ENCODE results near the gene PITPNB. TPM values are rescaled to one million over a fixed set of nuclear protein-coding genes. Genes with fewer than 3 reads are reported as not detected.

The PITPNB gene
- total RNA-seq, 2 donors from 2014 or later, result 105 to 123 TPM

- Mint-ChIP-seq H3K36me3 (peaks cover 6% of the 10 kb centered on the region), H3K4me1 (ENCODE audit: low read depth in 2 of 2) (peaks cover 8 to 14% of the 10 kb centered on the region in 2 donors), H3K4me3 (no peak overlapping the region), H3K9me3 (no peaks in the 10 kb centered on the region), H3K27ac (no peak overlapping the region), H3K27me3 (no peaks in the 10 kb centered on the region)
- no peak for DNase-seq (ENCODE audit: low spot score)
- no peak for ATAC-seq
Observed at GRCh38 chr22:27881421-27881820, 37.6 kb downstream of the PITPNB start.

DNA sequence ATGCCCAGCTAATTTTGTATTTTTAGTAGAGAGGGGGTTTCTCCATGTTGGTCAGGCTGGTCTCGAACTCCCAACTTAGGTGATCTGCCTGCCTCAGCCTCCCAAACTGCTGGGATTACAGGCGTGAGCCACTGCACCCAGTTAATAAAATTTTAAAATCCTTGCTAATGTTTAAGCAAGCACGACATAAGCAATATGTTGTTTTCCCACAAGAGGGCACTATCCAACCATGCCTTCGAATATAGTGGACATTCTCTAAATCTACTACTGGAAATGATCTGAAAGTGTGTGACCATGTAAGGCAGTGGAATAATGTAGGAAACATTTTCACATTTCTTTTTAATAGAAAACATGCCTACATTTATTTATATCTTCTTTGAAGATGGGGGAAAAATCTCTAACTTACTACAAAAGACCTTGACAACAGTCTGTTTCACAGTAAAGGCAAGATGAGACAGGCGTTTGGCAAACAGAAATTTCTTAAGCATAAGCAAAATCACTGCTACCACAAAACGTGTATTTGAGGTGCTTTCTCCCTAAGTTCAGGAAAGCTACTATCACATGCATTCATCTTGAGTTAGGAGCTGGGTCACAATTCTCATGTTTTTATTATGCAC is 38.2 kb downstream of the PITPNB start:
- Mint-ChIP-seq H3K9me3 (no peaks in the 10 kb centered on the region), H3K36me3 (peaks cover 6% of the 10 kb centered on the region), H3K27me3 (no peaks in the 10 kb centered on the region), H3K4me3 (no peak overlapping the region), H3K4me1 (ENCODE audit: low read depth in 2 of 2) (peaks cover 10 to 20% of the 10 kb centered on the region in 2 donors), H3K27ac (no peak overlapping the region)
- ATAC-seq, result no peak
- no peak for DNase-seq (ENCODE audit: low spot score)

DNA sequence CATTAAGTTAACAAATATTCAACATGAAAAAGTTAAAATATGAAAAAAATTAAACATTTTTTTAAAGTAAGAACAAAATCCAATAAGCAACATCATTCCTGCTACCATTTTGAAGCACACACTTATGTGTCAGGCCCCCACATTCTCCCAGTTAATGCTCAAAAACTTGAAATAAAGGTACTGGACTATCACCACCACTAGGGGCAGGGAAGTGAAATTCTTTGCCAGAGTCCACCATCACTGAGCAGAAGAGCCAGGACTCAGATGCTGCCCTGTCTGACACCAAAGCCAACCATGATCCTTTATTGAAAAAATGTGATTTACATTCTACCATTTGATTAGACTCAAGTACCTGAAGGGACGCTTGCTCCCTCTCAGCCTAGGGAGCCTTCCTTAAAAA is 39.1 kb downstream of the PITPNB start:
- no peaks in the 10 kb centered on the region for H3K9me3 Mint-ChIP-seq
- no peaks in the 10 kb centered on the region for H3K27me3 Mint-ChIP-seq
- H3K4me3 Mint-ChIP-seq, result no peak overlapping the region
- peaks cover 19 to 29% of the 10 kb centered on the region in 2 donors for H3K4me1 Mint-ChIP-seq (ENCODE audit: low read depth in 2 of 2)
- peaks cover 6% of the 10 kb centered on the region for H3K36me3 Mint-ChIP-seq
- DNase-seq (ENCODE audit: low spot score) (no peak), ATAC-seq (peak in 1 of 2 donors; percentile 33)
- no peak overlapping the region for H3K27ac Mint-ChIP-seq

DNA sequence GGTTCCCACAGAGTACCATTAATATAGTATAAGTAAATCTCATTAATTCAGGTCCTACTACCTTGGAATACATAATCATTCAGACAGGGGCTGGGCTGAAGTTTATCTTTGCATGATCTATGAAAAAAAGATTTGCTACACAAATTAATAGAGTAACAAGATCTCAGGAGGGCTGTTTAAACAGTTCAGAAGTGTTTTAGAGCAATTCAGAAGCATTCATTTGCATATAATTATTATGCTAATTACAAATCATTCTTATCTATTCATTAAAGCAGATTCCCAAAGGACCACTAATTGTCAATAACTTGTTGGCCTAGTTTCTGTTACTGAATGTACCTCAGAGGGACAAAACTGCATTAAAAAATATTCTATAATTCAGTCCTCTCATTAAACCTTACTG is 40.5 kb downstream of the PITPNB start:
- H3K9me3 Mint-ChIP-seq, result no peaks in the 10 kb centered on the region
- peaks cover 23 to 37% of the 10 kb centered on the region in 2 donors for H3K4me1 Mint-ChIP-seq (ENCODE audit: low read depth in 2 of 2)
- ATAC-seq (no peak), DNase-seq (ENCODE audit: low spot score) (no peak)
- no peak overlapping the region for H3K27ac Mint-ChIP-seq
- no peaks in the 10 kb centered on the region for H3K27me3 Mint-ChIP-seq
- no peak overlapping the region for H3K4me3 Mint-ChIP-seq
- no peaks in the 10 kb centered on the region for H3K36me3 Mint-ChIP-seq

GRCh38 chr22:27877501-27877900 is 41.6 kb downstream of the PITPNB start:
- Mint-ChIP-seq H3K36me3 (no peaks in the 10 kb centered on the region), H3K9me3 (no peaks in the 10 kb centered on the region), H3K27me3 (no peaks in the 10 kb centered on the region), H3K27ac (no peak overlapping the region), H3K4me3 (no peak overlapping the region), H3K4me1 (ENCODE audit: low read depth in 2 of 2) (peaks cover 23 to 37% of the 10 kb centered on the region in 2 donors)
- DNase-seq (ENCODE audit: low spot score), result no peak
- no peak for ATAC-seq

GRCh38 chr22:27876684-27877083 is 42.4 kb downstream of the PITPNB start:
- Mint-ChIP-seq H3K27ac (no peak overlapping the region), H3K9me3 (no peaks in the 10 kb centered on the region), H3K36me3 (peaks cover 2% of the 10 kb centered on the region), H3K27me3 (no peaks in the 10 kb centered on the region), H3K4me3 (no peak overlapping the region), H3K4me1 (ENCODE audit: low read depth in 2 of 2) (peaks cover 23 to 37% of the 10 kb centered on the region in 2 donors)
- ATAC-seq (no peak), DNase-seq (ENCODE audit: low spot score) (no peak)

DNA sequence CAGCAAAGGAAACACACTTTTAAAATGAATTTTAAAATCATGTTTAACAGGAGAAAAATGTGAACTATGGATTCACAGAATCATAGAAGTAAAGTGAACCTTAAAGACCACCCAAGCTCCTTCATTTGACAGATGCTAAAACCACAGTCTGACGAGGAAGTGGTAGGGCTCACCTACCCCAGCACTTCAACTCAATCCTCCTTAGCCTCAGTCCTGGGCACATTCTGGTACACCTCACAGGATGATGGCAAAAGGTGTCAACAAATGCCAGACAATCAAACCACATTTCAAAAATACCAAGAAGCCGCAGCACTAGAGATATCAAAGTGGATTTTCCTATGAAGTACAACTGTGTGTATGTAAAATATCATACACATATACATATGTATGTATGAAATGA is 43.1 kb downstream of the PITPNB start:
- peak overlapping the region; percentile 30 for H3K4me3 Mint-ChIP-seq
- peak in 1 of 2 donors; percentile 74 for ATAC-seq
- H3K27me3 Mint-ChIP-seq, result no peaks in the 10 kb centered on the region
- DNase-seq (ENCODE audit: low spot score), result no peak
- peaks cover 23 to 36% of the 10 kb centered on the region in 2 donors for H3K4me1 Mint-ChIP-seq (ENCODE audit: low read depth in 2 of 2)
- peaks cover 5% of the 10 kb centered on the region for H3K36me3 Mint-ChIP-seq
- no peaks in the 10 kb centered on the region for H3K9me3 Mint-ChIP-seq
- H3K27ac Mint-ChIP-seq, result peak overlapping the region in 1 of 2 donors; percentile 26

- Mint-ChIP-seq H3K9me3 (no peaks in the 10 kb centered on the region), H3K4me1 (ENCODE audit: low read depth in 2 of 2) (peaks cover 23 to 32% of the 10 kb centered on the region in 2 donors), H3K4me3 (no peak overlapping the region), H3K27me3 (no peaks in the 10 kb centered on the region), H3K27ac (no peak overlapping the region), H3K36me3 (peaks cover 12% of the 10 kb centered on the region)
- ATAC-seq (no peak), DNase-seq (ENCODE audit: low spot score) (no peak)
Observed at GRCh38 chr22:27874764-27875163, 44.3 kb downstream of the PITPNB start.

GRCh38 chr22:27874185-27874584 is 44.9 kb downstream of the PITPNB start:
- Mint-ChIP-seq H3K36me3 (peaks cover 12% of the 10 kb centered on the region), H3K27ac (no peak overlapping the region), H3K4me3 (no peak overlapping the region), H3K27me3 (no peaks in the 10 kb centered on the region), H3K4me1 (ENCODE audit: low read depth in 2 of 2) (peaks cover 25 to 32% of the 10 kb centered on the region in 2 donors), H3K9me3 (no peaks in the 10 kb centered on the region)
- DNase-seq (ENCODE audit: low spot score) (no peak), ATAC-seq (no peak)

GRCh38 chr22:27873472-27873871 is 45.6 kb downstream of the PITPNB start:
- Mint-ChIP-seq H3K36me3 (peaks cover 12% of the 10 kb centered on the region), H3K4me3 (no peak overlapping the region), H3K27ac (no peak overlapping the region)

GRCh38 chr22:27872488-27872887 is 46.6 kb downstream of the PITPNB start:
- H3K4me1 Mint-ChIP-seq (ENCODE audit: low read depth in 2 of 2), result peaks cover 25 to 42% of the 10 kb centered on the region in 2 donors

More at GRCh38 chr22:27873472-27873871, 45.6 kb downstream of the PITPNB start:
- ATAC-seq (no peak), DNase-seq (ENCODE audit: low spot score) (no peak)
- no peaks in the 10 kb centered on the region for H3K27me3 Mint-ChIP-seq
- H3K4me1 Mint-ChIP-seq (ENCODE audit: low read depth in 2 of 2), result peaks cover 22 to 38% of the 10 kb centered on the region in 2 donors
- no peaks in the 10 kb centered on the region for H3K9me3 Mint-ChIP-seq

GRCh38 chr22:27871306-27872014 is 47.6 kb downstream of the PITPNB start:
- Mint-ChIP-seq H3K4me1 (ENCODE audit: low read depth in 2 of 2) (peaks cover 26 to 46% of the 10 kb centered on the region in 2 donors), H3K27me3 (no peaks in the 10 kb centered on the region), H3K9me3 (no peaks in the 10 kb centered on the region), H3K27ac (no peak overlapping the region), H3K36me3 (peaks cover 12% of the 10 kb centered on the region), H3K4me3 (no peak overlapping the region)
- no peak for DNase-seq (ENCODE audit: low spot score)
- no peak for ATAC-seq

More at GRCh38 chr22:27872488-27872887, 46.6 kb downstream of the PITPNB start:
- Mint-ChIP-seq H3K36me3 (peaks cover 12% of the 10 kb centered on the region), H3K27ac (no peak overlapping the region), H3K9me3 (no peaks in the 10 kb centered on the region), H3K27me3 (no peaks in the 10 kb centered on the region), H3K4me3 (no peak overlapping the region)
- DNase-seq (ENCODE audit: low spot score) (no peak), ATAC-seq (no peak)

DNA sequence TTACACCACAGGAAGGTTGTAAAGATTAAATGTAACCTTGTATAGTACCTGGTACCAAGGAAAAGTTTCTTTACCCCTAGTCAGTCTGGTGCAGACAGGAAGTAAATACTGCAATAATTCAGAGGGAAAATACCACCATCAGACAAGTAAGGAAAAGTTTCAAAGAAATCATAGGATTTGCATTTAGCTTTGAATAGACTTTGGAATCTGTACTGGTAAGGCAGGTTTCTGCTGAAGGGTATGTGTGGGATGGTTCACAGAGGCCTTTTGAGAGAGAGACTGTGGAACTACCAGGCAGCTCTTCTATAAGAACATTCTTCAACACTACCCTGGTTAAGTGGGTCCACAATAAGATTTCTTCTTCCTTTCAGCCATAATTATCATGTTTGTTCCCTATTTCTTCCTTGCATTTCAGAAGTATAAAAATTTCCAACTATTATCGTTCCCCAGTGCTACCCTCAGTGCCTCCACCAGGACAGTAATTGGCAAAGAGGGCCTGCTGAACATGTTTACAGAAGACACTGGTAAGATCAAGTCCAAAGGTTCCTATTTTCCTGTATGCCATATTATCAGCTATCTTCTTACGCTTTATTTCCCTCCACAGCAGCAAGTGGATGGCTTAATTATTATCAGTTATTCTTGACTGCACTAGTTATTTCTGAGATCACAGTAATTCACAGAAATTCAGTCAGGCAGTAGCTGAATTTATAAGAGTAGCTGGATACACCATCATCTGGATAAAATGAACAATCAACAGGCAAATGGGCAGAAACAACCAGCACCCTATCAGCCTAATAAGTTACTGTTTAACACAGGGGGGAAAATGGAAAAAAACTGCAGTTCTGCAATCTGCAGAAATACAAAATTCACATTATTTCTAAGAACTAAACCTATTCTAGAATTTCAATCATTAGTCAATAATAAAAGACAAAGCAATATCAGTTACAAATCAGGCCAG is 48.5 kb downstream of the PITPNB start:
- Mint-ChIP-seq H3K9me3 (no peaks in the 10 kb centered on the region), H3K27ac (no peak overlapping the region), H3K36me3 (peaks cover 12% of the 10 kb centered on the region), H3K4me3 (no peak overlapping the region), H3K27me3 (no peaks in the 10 kb centered on the region), H3K4me1 (ENCODE audit: low read depth in 2 of 2) (peaks cover 23 to 44% of the 10 kb centered on the region in 2 donors)
- ATAC-seq, result no peak
- DNase-seq (ENCODE audit: low spot score), result no peak
